K562 (cell line): ENCODE measurements around the gene EFNA2. TPM values are rescaled to one million over a fixed set of nuclear protein-coding genes. Genes with fewer than 3 reads are reported as not detected.

Source experiments
- ARNT ChIP-seq, 2 experiments: fragments of 450-650 bp; IDR thresholded peaks; 2 replicates each; pipeline ENCODE4 v1.6.1; 2016; ENCODE audit warnings: mild to moderate bottlenecking in 1 of 2
- CTBP1 ChIP-seq: fragments of 450-650 bp; IDR thresholded peaks from 2 replicates; pipeline ENCODE4 v1.6.1; 2016; ENCODE audit warnings: borderline replicate concordance
- FOXA1 ChIP-seq: fragments of 450-650 bp; IDR thresholded peaks from 2 replicates; pipeline ENCODE4 v1.6.1; 2016; ENCODE audit warnings: mild to moderate bottlenecking, borderline replicate concordance
- FOXA3 ChIP-seq, 2 experiments: fragments of 450-650 bp in 1 of 2; sonication (generic) in 1 of 2; formaldehyde crosslinking; IDR thresholded peaks in 1 of 2; conservative IDR thresholded peaks in 1 of 2; 2 replicates each; pipeline versions ENCODE4 v1.4.0 to v1.8.0; 2020 to 2022; ENCODE audit warnings: mild to moderate bottlenecking in 2 of 2, missing genetic modification reagents in 1 of 2
- PKNOX1 ChIP-seq: fragments of 450-650 bp; IDR thresholded peaks from 2 replicates; pipeline ENCODE4 v1.6.1; 2016
- RBM39 ChIP-seq: fragments of 200-400 bp; formaldehyde crosslinking; optimal IDR thresholded peaks from 2 replicates; pipeline ENCODE3; 2018; ENCODE audit warnings: low read depth, low read length
- SMAD1 ChIP-seq: fragments of 150-350 bp; IDR thresholded peaks from 2 replicates; pipeline ENCODE4 v1.6.1; 2014; ENCODE audit warnings: low read length, low read depth; ENCODE audit not compliant: partially characterized antibody
- SNAPC5 ChIP-seq: fragments of 250-450 bp; sonication (Bioruptor Pico); IDR thresholded peaks from 2 replicates; pipeline ENCODE4 v1.8.0; 2021; ENCODE audit warnings: moderate library complexity, mild to moderate bottlenecking, inconsistent platforms
- STAT5B ChIP-seq: fragments of 250-450 bp; sonication (Bioruptor Pico); IDR thresholded peaks from 2 replicates; pipeline ENCODE4 v1.8.0; 2021; ENCODE audit warnings: mild to moderate bottlenecking, inconsistent platforms
- ZBTB12 ChIP-seq: fragments of 250-450 bp; sonication (Bioruptor Pico); IDR thresholded peaks from 2 replicates; pipeline ENCODE4 v1.4.0; 2020
- ZBTB49 ChIP-seq: sonication (generic); formaldehyde crosslinking; IDR thresholded peaks from 2 replicates; pipeline ENCODE4 v1.8.0; 2022; ENCODE audit warnings: missing genetic modification reagents, mild to moderate bottlenecking, borderline replicate concordance
- ZNF449 ChIP-seq: fragments of 250-450 bp; sonication (Bioruptor Pico); IDR thresholded peaks from 2 replicates; pipeline ENCODE4 v1.8.0; 2022; ENCODE audit warnings: moderate library complexity, mild to moderate bottlenecking, inconsistent platforms
- ZNF592 ChIP-seq: fragments of 450-650 bp; IDR thresholded peaks from 2 replicates; pipeline ENCODE4 v1.6.1; 2017; ENCODE audit warnings: antibody characterized with exemption, mild to moderate bottlenecking
- ZNF830 ChIP-seq: fragments of 250-450 bp; sonication (Bioruptor Pico); IDR thresholded peaks from 2 replicates; pipeline ENCODE4 v1.5.0; 2021; ENCODE audit warnings: mild to moderate bottlenecking
- polyA plus RNA-seq, 8 experiments: library from polyadenylated mRNA; depleted of rRNA in 4 of 8; stranded (reverse) in 5 of 8; unstranded in 3 of 8; fragments of >200 nt; fragmentation: Nextera tagmentation in 2 of 8; fragmentation: Illumina TruSeq in 1 of 8; extraction: Ambion mirVana in 2 of 8; extraction: Trizol in 1 of 8; gene quantifications; 2 replicates each; pipeline versions ENCODE4 v1.2.1 to v1.2.3, GENCODE V29; 2011 to 2014; ENCODE audit warnings: inconsistent platforms in 1 of 8, missing spikeins in 1 of 8
- total RNA-seq, 7 experiments: library from RNA; depleted of rRNA in 6 of 7; stranded (reverse); fragments of >200 nt in 6 of 7; fragmentation: Illumina TruSeq in 2 of 7; extraction: Trizol in 2 of 7; gene quantifications; 2 replicates each; pipeline versions ENCODE4 v1.2.1 to v1.2.3, GENCODE V29; 2011 to 2021; ENCODE audit warnings: low replicate concordance in 1 of 7

The EFNA2 gene
- total and polyA plus RNA-seq, 9 of the 15 experiments (the other 6 are each of a cell fraction or from before 2014, with no cell fraction given) = 0.11 to 0.44 (median 0.15) TPM; not detected in 6

GRCh38 chr19:1275260-1275975 lies 10.3 kb upstream of the EFNA2 start, which contains the start of gene FAM174C (continued):
- TF ChIP-seq RBM39 (no peak), ARNT (IDR thresholded peaks at IDR 0.05) (no peak), ZNF449 (CRISPR knock-in tag) (no peak), SNAPC5 (CRISPR knock-in tag) (no peak), FOXA1 (no peak), ZBTB12 (CRISPR knock-in tag) (peak; percentile 89), PKNOX1 (peak; percentile 97), SMAD1 (peak; percentile 65), CTBP1 (peak; percentile 95), FOXA3 (CRISPR knock-in tag; conservative IDR thresholded peaks at IDR 0.05 in 1 of 2, IDR thresholded peaks at IDR 0.05 in 1 of 2) (0 out of 4 replicates have a peak, but pooled peaks of 1 of the 2 experiments have one; percentile 40), ZNF830 (no peak), ZBTB49 (CRISPR knock-in tag) (no peak), ZNF592 (peak; percentile 77), STAT5B (CRISPR knock-in tag) (no peak)
